CD14-positive monocyte (primary cell): ENCODE measurements around the gene ZNF865. TPM values are rescaled to one million over a fixed set of nuclear protein-coding genes. Genes with fewer than 3 reads are reported as not detected.

Experiments used
- DNase-seq, 3 donors: peaks; one replicate each; pipeline ENCODE4 v3.0.0-alpha.2; 2011 to 2022
- H2AFZ ChIP-seq: 2 replicates; pipeline ENCODE4 v1.6.0; 2012; ENCODE audit warnings: mild to moderate bottlenecking, low read depth, low read length, inconsistent platforms; ENCODE audit not compliant: insufficient read depth, poor library complexity, severe bottlenecking
- H3K27ac ChIP-seq, 2 donors: 1 replicate in 1 of 2; 2 replicates in 1 of 2; pipeline ENCODE4 v1.5.1; 2012 to 2013; ENCODE audit warnings: low read length in 2 of 2, control low read depth in 1 of 2, inconsistent platforms in 1 of 2, low read depth in 1 of 2, mild to moderate bottlenecking in 1 of 2
- H3K27me3 ChIP-seq, 2 donors: one replicate each; pipeline versions ENCODE4 v1.6.0 to v1.6.1; 2011 to 2013; ENCODE audit warnings: low read length in 2 of 2; ENCODE audit not compliant: control insufficient read depth in 2 of 2, insufficient read depth in 2 of 2
- H3K36me3 ChIP-seq, 2 donors: replicated peaks in 1 of 2; 1 replicate in 1 of 2; 2 replicates in 1 of 2; pipeline versions ENCODE4 v1.5.1 to v1.6.1; 2012 to 2013; ENCODE audit warnings: low read length in 2 of 2, control low read depth in 1 of 2, inconsistent platforms in 1 of 2, mild to moderate bottlenecking in 1 of 2; ENCODE audit not compliant: insufficient read depth in 2 of 2, control insufficient read depth in 1 of 2
- H3K4me1 ChIP-seq, 2 donors: 1 replicate in 1 of 2; 2 replicates in 1 of 2; pipeline versions ENCODE4 v1.5.1 to v1.6.1; 2012 to 2013; ENCODE audit warnings: low read length in 2 of 2, control low read depth in 1 of 2, inconsistent platforms in 1 of 2, mild to moderate bottlenecking in 1 of 2, moderate library complexity in 1 of 2; ENCODE audit not compliant: insufficient read depth in 2 of 2, control insufficient read depth in 1 of 2
- H3K4me2 ChIP-seq: replicated peaks from 2 replicates; pipeline ENCODE3; 2012; ENCODE audit warnings: low read length, moderate library complexity, mild to moderate bottlenecking; ENCODE audit not compliant: poor library complexity, severe bottlenecking; ENCODE audit errors: extremely low read depth
- H3K4me3 ChIP-seq, 3 experiments: fragments of 200-600 bp in 1 of 3; sonication (generic) in 1 of 3; replicated peaks in 1 of 3; 1 replicate in 2 of 3; 2 replicates in 1 of 3; pipeline ENCODE4 v1.5.1; 2011 to 2013; ENCODE audit warnings: low read length in 3 of 3, mild to moderate bottlenecking in 3 of 3, control low read depth in 2 of 3, low read depth in 2 of 3, inconsistent platforms in 1 of 3, moderate library complexity in 1 of 3
- H3K79me2 ChIP-seq: 2 replicates; pipeline ENCODE4 v1.6.0; 2012; ENCODE audit warnings: mild to moderate bottlenecking, control low read depth, inconsistent platforms, low read length, moderate library complexity; ENCODE audit not compliant: insufficient read depth
- H3K9ac ChIP-seq: 2 replicates; pipeline ENCODE4 v1.6.0; 2017; ENCODE audit warnings: low read length, mild to moderate bottlenecking; ENCODE audit not compliant: insufficient read depth, poor library complexity, severe bottlenecking
- H3K9me3 ChIP-seq, 2 donors: replicated peaks in 1 of 2; 1 replicate in 1 of 2; 2 replicates in 1 of 2; pipeline versions ENCODE4 v1.5.1 to v1.6.1; 2012 to 2013; ENCODE audit warnings: low read length in 2 of 2, control low read depth in 1 of 2; ENCODE audit not compliant: control insufficient read depth in 1 of 2, insufficient read depth in 1 of 2
- H4K20me1 ChIP-seq: 2 replicates; pipeline ENCODE4 v1.6.0; 2012; ENCODE audit warnings: mild to moderate bottlenecking, low read length, control low read depth, moderate library complexity; ENCODE audit not compliant: insufficient read depth
- H3K27ac Mint-ChIP-seq, 7 donors: one replicate each; pipeline ENCODE4 v1.8.0; 2020; ENCODE audit warnings: mild to moderate bottlenecking in 7 of 7, mixed read lengths in 7 of 7, moderate library complexity in 6 of 7, inconsistent platforms in 2 of 7
- H3K27me3 Mint-ChIP-seq, 3 donors: one replicate each; pipeline ENCODE4 v1.8.0; 2021 to 2022; ENCODE audit warnings: low read depth in 3 of 3, mild to moderate bottlenecking in 3 of 3, mixed read lengths in 3 of 3, moderate library complexity in 3 of 3, inconsistent platforms in 1 of 3
- H3K36me3 Mint-ChIP-seq, 2 donors: one replicate each; pipeline ENCODE4 v1.8.0; 2020; ENCODE audit warnings: mixed read lengths in 2 of 2, inconsistent platforms in 1 of 2, mild to moderate bottlenecking in 1 of 2
- H3K4me1 Mint-ChIP-seq: one replicate; pipeline ENCODE4 v1.8.0; 2020; ENCODE audit warnings: mild to moderate bottlenecking, mixed read lengths
- H3K4me3 Mint-ChIP-seq, 2 donors: one replicate each; pipeline ENCODE4 v1.8.0; 2020; ENCODE audit warnings: mild to moderate bottlenecking in 2 of 2, mixed read lengths in 2 of 2, moderate library complexity in 1 of 2
- H3K9me3 Mint-ChIP-seq, 7 donors: one replicate each; pipeline ENCODE4 v1.8.0; 2020 to 2022; ENCODE audit warnings: mixed read lengths in 7 of 7, mild to moderate bottlenecking in 6 of 7, moderate library complexity in 6 of 7, inconsistent platforms in 2 of 7
- CTCF ChIP-seq: fragments of 200-600 bp; IDR thresholded peaks from one replicate; pipeline ENCODE4 v1.8.0; 2022; ENCODE audit warnings: antibody characterized with exemption, mild to moderate bottlenecking
- WGBS: methylation state at CpG from one replicate; pipeline ENCODE4 v1.1.5; 2013; ENCODE audit warnings: missing lambda C conversion rate; ENCODE audit not compliant: insufficient coverage; 5-methylcytosine and 5-hydroxymethylcytosine counted together
- intact Hi-C, 2 donors: fragments of 100-400 bp; cut with micrococcal nuclease; formaldehyde crosslinking; loops; one replicate each; pipeline versions ENCODE4 v1.15.0 to v1.15.1; 2023
- polyA plus RNA-seq, 3 donors: library from polyadenylated mRNA; depleted of rRNA in 1 of 3; unstranded in 2 of 3; stranded (reverse) in 1 of 3; fragments of 300-500 nt in 2 of 3; fragments of >200 nt in 1 of 3; fragmentation: Illumina TruSeq in 2 of 3; gene quantifications; 1 replicate in 2 of 3; 2 replicates in 1 of 3; pipeline ENCODE4 v1.2.3, GENCODE V29; 2012 to 2021

ZNF865 gene
- polyA plus RNA-seq, 3 donors: 0.03 to 6.0 (median 0.07) TPM

GRCh38 chr19:55653651-55654322, 48.3 kb downstream of the ZNF865 start:
- Mint-ChIP-seq H3K9me3 (peaks cover 0 to under 1% (median 0%) of the 10 kb centered on the region in 7 donors), H3K27me3 (peaks cover 3 to 7% (median 4%) of the 10 kb centered on the region in 3 donors), H3K27ac (peak overlapping the region; percentile 96 to 100 (median 100)), H3K4me3 (peak overlapping the region; percentile 98 to 99), H3K4me1 (peaks cover 36% of the 10 kb centered on the region), H3K36me3 (peaks cover 5 to 14% of the 10 kb centered on the region in 2 donors)
- DNase-seq: peak; percentile 98
- H3K9me3 ChIP-seq: no peaks in the 10 kb centered on the region
- WGBS: under 1% methylated on average over 57 of the region's 57 CpGs
- H3K9ac ChIP-seq: peak overlapping the region; percentile 70
- H3K36me3 ChIP-seq: peaks cover 0 to 13% of the 10 kb centered on the region in 2 donors
- intact Hi-C loops: loop anchor here in 1 of 2 donors (2.0 to 10.0 kb wide), 2 partner anchors 23 to 1459 kb away; partner anchors contain the start of gene TSEN34
- peak overlapping the region; percentile 79 for H2AFZ ChIP-seq
- H4K20me1 ChIP-seq: peaks cover 36% of the 10 kb centered on the region
- H3K27me3 ChIP-seq: no peaks in the 10 kb centered on the region
- peak; percentile 100 for TF ChIP-seq CTCF
- H3K4me1 ChIP-seq: peaks cover 38 to 46% of the 10 kb centered on the region in 2 donors
- peak overlapping the region; percentile 43 to 89 (median 86) for H3K4me3 ChIP-seq
- peaks cover 39% of the 10 kb centered on the region for H3K79me2 ChIP-seq
- H3K4me2 ChIP-seq: peak overlapping the region; percentile 84
- peak overlapping the region; percentile 94 to 98 for H3K27ac ChIP-seq

GRCh38 chr19:55654323-55654867, 48.9 kb downstream of the ZNF865 start:
- Histone ChIP-seq H3K79me2 (peaks cover 45% of the 10 kb centered on the region), H3K9me3 (no peaks in the 10 kb centered on the region), H3K4me1 (peaks cover 33 to 48% of the 10 kb centered on the region in 2 donors), H3K4me3 (peak overlapping the region; percentile 66 to 89 (median 86)), H2AFZ (peak overlapping the region; percentile 79), H3K27ac (peak overlapping the region; percentile 94 to 98), H3K36me3 (peaks cover 0 to 19% of the 10 kb centered on the region in 2 donors), H3K9ac (peak overlapping the region; percentile 70), H4K20me1 (peaks cover 42% of the 10 kb centered on the region), H3K4me2 (peak overlapping the region; percentile 84), H3K27me3 (no peaks in the 10 kb centered on the region)
- TF ChIP-seq CTCF: no peak
- H3K4me3 Mint-ChIP-seq: peak overlapping the region; percentile 98 to 99
- H3K4me1 Mint-ChIP-seq: peaks cover 31% of the 10 kb centered on the region
- intact Hi-C loops: loop anchor here in 1 of 2 donors (2.0 to 10.0 kb wide), 2 partner anchors 22 to 1460 kb away; partner anchors contain the start of gene TSEN34
- H3K27ac Mint-ChIP-seq: peak overlapping the region; percentile 96 to 100 (median 100)
- H3K36me3 Mint-ChIP-seq: peaks cover 6 to 15% of the 10 kb centered on the region in 2 donors
- no peaks in the 10 kb centered on the region for H3K9me3 Mint-ChIP-seq
- peaks cover 2 to 5% (median 4%) of the 10 kb centered on the region in 3 donors for H3K27me3 Mint-ChIP-seq
- peak; percentile 100 for DNase-seq
- WGBS: under 1% methylated on average over 51 of the region's 52 CpGs
